GM18511 (cell line): Measurements from ENCODE around the gene NDRG2.

Source experiments
- ATAC-seq: cut with Tn5 transposase; IDR thresholded peaks from one replicate; pipeline ENCODE4 v1.9.1; 2021; ENCODE audit warnings: mild to moderate bottlenecking, moderate library complexity; ENCODE audit not compliant: unreplicated experiment

The NDRG2 gene

DNA sequence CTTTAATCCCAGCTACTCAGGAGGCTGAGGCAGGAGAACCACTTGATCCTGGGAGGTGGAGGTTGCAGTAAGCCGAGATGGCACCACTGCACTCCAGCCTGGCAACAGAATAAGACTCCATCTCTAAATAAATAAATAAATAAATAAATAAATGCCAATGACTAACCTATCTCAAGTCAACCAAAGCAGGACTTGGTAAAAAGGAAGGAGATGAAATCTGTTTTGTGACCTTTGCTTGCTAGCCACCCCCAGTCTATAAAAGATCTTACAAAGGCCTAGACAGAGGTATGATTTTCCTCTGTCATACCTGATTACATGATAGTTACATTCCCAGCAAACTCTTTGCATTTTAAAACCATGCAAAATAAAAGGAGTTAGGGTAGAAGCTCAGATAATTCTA lies 48.6 kb downstream of the NDRG2 start:
- no peak for ATAC-seq

DNA sequence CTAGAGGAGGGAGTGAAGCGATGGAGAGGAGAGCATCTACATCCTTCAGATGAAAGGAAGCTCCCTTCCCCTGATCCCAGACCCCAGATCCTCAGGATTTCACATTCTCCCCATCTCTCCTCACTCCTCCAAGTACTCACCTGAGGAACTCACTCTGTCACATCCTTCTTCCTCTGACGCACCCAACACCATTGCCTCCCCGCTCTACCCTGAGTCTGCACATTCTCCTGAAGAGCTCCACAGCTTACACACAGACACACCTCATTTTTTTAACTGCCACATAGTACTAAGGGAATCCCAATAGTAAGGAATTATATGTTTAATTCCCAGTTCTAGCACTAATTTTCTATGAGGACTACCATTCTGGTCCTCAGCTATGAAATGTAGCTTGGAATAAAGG lies 51.4 kb downstream of the NDRG2 start:
- ATAC-seq = no peak

DNA sequence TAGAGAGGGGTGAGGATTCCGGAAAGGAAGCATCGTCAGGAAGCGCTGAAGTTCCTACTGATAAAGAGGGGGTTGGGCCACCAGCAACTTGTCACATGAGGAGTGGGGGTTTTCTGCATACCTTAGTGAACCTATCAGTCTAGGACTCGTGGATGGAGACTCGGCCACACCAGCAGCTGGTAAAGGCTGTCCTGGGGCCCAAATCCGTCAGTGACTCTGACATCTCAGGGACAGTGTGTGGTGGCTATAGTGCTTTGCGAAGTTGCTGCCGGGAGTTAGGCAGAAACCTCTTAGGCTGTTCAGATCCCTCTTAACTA lies 53.2 kb downstream of the NDRG2 start:
- ATAC-seq = peak; percentile 47

DNA sequence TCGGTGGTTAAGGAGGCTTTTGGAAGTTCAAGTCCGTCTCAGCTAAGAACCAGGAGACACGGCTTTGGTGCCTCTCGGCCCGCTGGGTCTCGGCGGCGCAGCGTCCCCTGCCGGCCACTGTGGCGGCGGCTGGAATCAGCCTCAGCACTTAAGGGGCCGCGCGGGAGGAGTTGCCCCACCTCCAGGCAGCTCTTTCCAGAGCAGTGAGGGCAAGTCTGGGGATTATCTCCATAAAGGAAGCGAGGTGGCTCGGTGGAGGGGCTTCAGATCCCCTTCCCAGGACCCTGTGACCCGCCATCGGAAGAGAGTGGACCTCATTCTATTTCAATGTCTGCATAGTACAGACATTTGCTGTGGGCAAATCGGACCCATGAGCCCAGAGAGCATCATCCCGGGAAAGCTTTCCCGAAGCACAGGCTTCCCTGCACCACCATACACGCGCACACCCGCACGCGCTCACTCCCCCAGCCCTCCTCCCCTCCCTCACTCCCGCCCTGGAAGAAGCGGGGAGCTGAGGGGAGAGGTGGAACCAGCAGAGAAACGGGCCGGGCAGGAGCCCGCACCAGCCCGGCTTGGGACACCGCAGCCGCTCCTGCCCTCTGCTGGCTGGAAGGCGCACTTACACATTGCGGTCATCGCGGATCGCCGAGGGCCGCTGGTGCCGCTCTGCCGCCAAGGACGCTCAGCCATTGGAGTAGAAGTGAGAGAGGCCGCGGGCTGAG lies 53.7 kb downstream of the NDRG2 start:
- ATAC-seq = peak; percentile 96

DNA sequence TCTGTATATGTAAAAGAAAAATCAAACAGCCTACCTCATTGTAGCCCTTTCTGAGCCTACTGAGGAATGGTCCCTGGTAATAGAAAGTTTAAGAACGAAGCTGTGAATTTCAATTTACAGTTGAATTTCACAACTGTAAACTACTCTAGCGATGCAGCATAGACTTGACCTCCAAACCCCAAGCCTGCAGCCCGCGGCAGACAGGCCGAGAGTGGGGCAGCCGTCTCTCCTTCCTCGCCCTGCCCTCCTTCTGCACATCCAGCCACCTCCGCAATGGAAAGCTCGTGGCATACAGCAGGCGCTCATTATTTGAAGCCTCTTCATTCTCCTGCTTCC lies 54.2 kb downstream of the NDRG2 start:
- ATAC-seq = peak; percentile 4

DNA sequence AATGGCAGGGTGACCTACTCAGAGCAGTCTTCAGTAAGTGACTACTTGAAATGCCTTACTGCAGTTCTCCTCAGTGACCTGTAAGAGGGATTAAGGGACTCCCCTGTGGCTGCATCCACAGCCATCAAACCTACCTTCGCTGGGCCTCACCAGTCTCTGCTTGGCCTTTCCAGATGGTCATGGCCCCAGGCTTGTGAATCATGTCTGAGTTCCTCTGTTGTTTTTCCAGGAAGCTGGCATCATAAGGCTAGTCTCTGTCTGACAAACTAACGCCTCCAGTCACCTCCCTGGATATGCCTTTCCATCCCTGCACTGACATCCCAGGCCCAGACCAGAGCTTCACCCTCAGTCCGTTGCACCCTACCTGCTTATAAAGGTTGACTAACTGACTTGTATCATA lies 55.5 kb downstream of the NDRG2 start:
- ATAC-seq = no peak
